ENCODE results near the gene PDGFC. TPM values are rescaled to one million over a fixed set of nuclear protein-coding genes. Genes with fewer than 3 reads are reported as not detected.

PDGFC gene
- total and polyA plus RNA-seq, 2 experiments from 2014 or later: 35.5 to 63.3 TPM

GRCh38 chr4:156953951-156954350 is 17.6 kb downstream of the PDGFC start:
- no peaks in the 10 kb centered on the region for H3K9me2 ChIP-seq (replicated peaks; ENCODE audit: insufficient read depth)
- no peak for DNase-seq (ENCODE audit: low spot score)
- peaks cover 32% of the 10 kb centered on the region for H3K4me1 ChIP-seq (ENCODE audit: insufficient read depth)
- H4K20me1 ChIP-seq (ENCODE audit: insufficient read depth, poor library complexity, severe bottlenecking): no peaks in the 10 kb centered on the region
- H3K4me3 ChIP-seq: no peak overlapping the region
- TF ChIP-seq CTCF (IDR thresholded peaks at IDR 0.05; ENCODE audit: poor library complexity) (no peak), EZH2 (IDR thresholded peaks at IDR 0.05; ENCODE audit: borderline replicate concordance) (no peak), EZH2phosphoT487 (IDR thresholded peaks at IDR 0.05; ENCODE audit: low read depth, severe bottlenecking, unreplicated experiment) (no peak)
- no peaks in the 10 kb centered on the region for H3K36me3 ChIP-seq (replicated peaks; ENCODE audit: insufficient read depth, low read depth)
- no peak overlapping the region for H2AFZ ChIP-seq
- 76% methylated on average over 2 of the region's 2 CpGs for WGBS (ENCODE audit: low lambda C conversion rate, missing lambda C conversion rate)
- peaks cover 99% of the 10 kb centered on the region for H3K79me2 ChIP-seq
- H3K27ac ChIP-seq: no peak overlapping the region
- no peaks in the 10 kb centered on the region for H3K27me3 ChIP-seq
- H3K9me3 ChIP-seq (ENCODE audit: low read depth): no peaks in the 10 kb centered on the region
- H3K4me2 ChIP-seq: no peak overlapping the region

GRCh38 chr4:156953001-156953400 is 18.6 kb downstream of the PDGFC start:
- Histone ChIP-seq H3K4me1 (ENCODE audit: insufficient read depth) (peaks cover 35% of the 10 kb centered on the region), H3K4me2 (no peak overlapping the region), H3K9me2 (replicated peaks; ENCODE audit: insufficient read depth) (no peaks in the 10 kb centered on the region), H2AFZ (no peak overlapping the region), H4K20me1 (ENCODE audit: insufficient read depth, poor library complexity, severe bottlenecking) (no peaks in the 10 kb centered on the region), H3K79me2 (peaks cover 98% of the 10 kb centered on the region), H3K27ac (no peak overlapping the region), H3K4me3 (no peak overlapping the region), H3K27me3 (no peaks in the 10 kb centered on the region), H3K9me3 (ENCODE audit: low read depth) (no peaks in the 10 kb centered on the region), H3K36me3 (replicated peaks; ENCODE audit: insufficient read depth, low read depth) (no peaks in the 10 kb centered on the region)
- WGBS (ENCODE audit: low lambda C conversion rate, missing lambda C conversion rate): 52% methylated on average over 1 of the region's 1 CpG
- DNase-seq (ENCODE audit: low spot score): no peak
- TF ChIP-seq EZH2 (IDR thresholded peaks at IDR 0.05; ENCODE audit: borderline replicate concordance) (no peak), CTCF (IDR thresholded peaks at IDR 0.05; ENCODE audit: poor library complexity) (no peak), EZH2phosphoT487 (IDR thresholded peaks at IDR 0.05; ENCODE audit: low read depth, severe bottlenecking, unreplicated experiment) (no peak)

GRCh38 chr4:156952078-156952759 is 19.4 kb downstream of the PDGFC start:
- no peaks in the 10 kb centered on the region for H3K36me3 ChIP-seq (replicated peaks; ENCODE audit: insufficient read depth, low read depth)
- no peak for DNase-seq (ENCODE audit: low spot score)
- H3K27ac ChIP-seq: no peak overlapping the region
- no peaks in the 10 kb centered on the region for H3K27me3 ChIP-seq
- peaks cover 98% of the 10 kb centered on the region for H3K79me2 ChIP-seq
- no peak overlapping the region for H2AFZ ChIP-seq
- H4K20me1 ChIP-seq (ENCODE audit: insufficient read depth, poor library complexity, severe bottlenecking): no peaks in the 10 kb centered on the region
- H3K4me3 ChIP-seq: no peak overlapping the region
- no peaks in the 10 kb centered on the region for H3K9me2 ChIP-seq (replicated peaks; ENCODE audit: insufficient read depth)
- no peak overlapping the region for H3K4me2 ChIP-seq
- no peaks in the 10 kb centered on the region for H3K9me3 ChIP-seq (ENCODE audit: low read depth)
- 88% methylated on average over 3 of the region's 3 CpGs for WGBS (ENCODE audit: low lambda C conversion rate, missing lambda C conversion rate)
- H3K4me1 ChIP-seq (ENCODE audit: insufficient read depth): peaks cover 34% of the 10 kb centered on the region
- TF ChIP-seq EZH2 (IDR thresholded peaks at IDR 0.05; ENCODE audit: borderline replicate concordance) (no peak), CTCF (IDR thresholded peaks at IDR 0.05; ENCODE audit: poor library complexity) (no peak), EZH2phosphoT487 (IDR thresholded peaks at IDR 0.05; ENCODE audit: low read depth, severe bottlenecking, unreplicated experiment) (no peak)

All from hepatocyte (in vitro differentiated cells).